Esophagus mucosa (tissue), 1 donor: ENCODE data around the gene HOXA3. TPM values are rescaled to one million over a fixed set of nuclear protein-coding genes. Genes with fewer than 3 reads are reported as not detected.
A peak's percentile ranks its signal among the peaks of the same experiment; 100 is the strongest.

Experiments
- ATAC-seq: fragments of 200-7000 bp; cut with Tn5 transposase; one replicate; pipeline ENCODE4 v1.9.1; 2020
- total RNA-seq: library from RNA; stranded (reverse); gene quantifications from one replicate; pipeline ENCODE4 v1.2.4, GENCODE V29; 2023
- donor health status: DM: yes; HTN: yes; CAD: no.

HOXA3 gene
- total RNA-seq, 1 donor from 2014 or later, result 5.4 TPM

GRCh38 chr7:27112955-27113949, 39.1 kb downstream of the HOXA3 start:
- ATAC-seq, result peak; percentile 70

- no peak for ATAC-seq
Observed at GRCh38 chr7:27112361-27112760, 40.0 kb downstream of the HOXA3 start.

DNA sequence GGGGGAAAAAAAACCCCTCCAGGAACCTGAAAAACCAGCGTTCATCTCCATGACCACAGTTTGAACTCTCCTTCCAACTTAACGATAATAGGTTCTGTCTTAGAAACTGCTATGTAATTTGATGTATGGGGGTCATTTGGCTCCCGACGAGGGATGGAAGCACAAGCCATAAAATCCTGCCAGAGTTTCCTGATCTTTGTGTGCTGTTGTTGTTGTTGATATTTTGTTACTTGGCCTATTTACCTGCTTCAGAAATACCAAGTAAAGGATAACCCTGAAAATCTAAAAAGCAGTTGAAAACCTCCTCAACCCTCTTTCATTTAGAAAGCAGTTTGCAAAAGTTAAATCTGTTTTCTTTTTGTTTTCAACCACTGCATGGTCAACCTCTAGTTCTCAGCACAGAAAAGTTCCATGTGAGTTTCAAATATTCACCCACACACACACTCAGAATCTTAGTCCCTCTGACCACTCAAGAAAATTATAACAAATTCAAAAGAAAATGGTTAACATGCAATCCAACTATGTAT, 40.6 kb downstream of the HOXA3 start:
- ATAC-seq, result no peak

DNA sequence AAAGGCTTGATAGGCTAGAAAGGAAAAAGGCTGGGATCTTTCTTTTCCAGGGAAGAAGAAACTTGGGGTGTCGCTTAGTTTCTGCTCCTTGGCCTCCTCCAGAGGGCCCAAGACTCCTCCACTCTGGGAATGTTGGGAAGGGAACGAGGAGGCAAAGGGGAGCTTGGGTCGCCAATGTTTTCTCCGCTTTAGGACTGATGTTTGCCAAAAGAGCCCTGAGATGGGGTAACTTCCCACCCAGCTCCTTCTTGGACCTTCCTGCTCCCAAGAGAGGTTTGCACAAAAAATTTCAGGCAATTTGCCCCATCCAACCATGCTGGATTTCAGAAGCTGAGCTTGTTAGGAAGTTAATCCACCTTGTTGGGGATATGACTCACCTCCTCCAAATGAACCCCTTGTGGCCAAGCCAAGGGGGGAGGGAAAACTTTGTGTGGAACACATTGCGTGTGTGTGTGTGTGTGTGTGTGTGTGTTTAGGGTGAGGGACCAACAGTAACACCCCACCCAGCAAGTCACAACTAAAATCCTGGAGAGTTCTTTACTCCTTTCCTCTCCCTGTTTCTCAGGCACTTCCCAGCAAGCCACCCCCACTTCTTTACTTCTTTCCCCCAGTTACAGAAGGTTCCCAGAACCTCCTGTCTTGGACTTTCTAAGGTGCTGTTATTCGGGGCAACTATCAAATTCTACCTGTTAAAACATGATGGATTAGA, 41.2 kb downstream of the HOXA3 start:
- peak; percentile 57 for ATAC-seq

GRCh38 chr7:27110186-27111031, 42.0 kb downstream of the HOXA3 start:
- ATAC-seq, result peak; percentile 50

DNA sequence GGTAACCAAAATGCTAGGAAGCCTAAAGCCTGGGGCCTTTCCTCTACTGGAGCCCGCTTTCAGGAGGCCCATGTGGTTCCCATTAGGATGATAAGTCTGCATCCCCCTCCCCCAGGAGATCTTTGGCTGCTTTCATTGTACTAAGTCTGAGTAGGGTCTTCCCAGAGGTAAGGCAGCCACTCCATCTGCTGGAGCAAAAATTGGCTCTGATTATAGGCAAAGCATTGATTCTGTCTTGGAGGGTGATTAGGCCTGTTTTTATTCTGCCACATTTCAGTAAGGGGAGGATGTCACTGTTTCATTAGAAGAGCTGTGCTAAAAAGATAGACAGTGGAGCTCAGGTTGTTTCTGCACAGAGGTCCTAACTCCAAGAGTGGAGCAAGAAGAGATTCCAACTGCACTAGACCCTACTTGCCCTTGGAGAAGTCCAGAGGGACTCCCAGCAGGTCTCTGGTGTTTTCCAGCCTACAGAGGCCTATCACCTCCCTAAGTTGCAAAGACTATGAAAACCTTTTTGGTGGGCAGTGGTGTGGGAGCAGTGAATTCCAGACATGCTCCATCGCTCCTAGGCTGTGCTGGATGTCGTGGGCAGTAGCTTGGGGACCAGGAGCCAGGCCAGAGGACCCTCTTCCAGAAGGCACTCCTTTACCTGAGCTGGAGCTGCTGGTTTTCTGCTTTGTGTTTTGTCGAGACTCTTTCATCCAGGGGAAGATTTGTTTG, 42.8 kb downstream of the HOXA3 start:
- ATAC-seq, result no peak

- peak; percentile 34 for ATAC-seq
Observed at GRCh38 chr7:27108390-27109127, 43.8 kb downstream of the HOXA3 start.

GRCh38 chr7:27107391-27108381, 44.7 kb downstream of the HOXA3 start:
- ATAC-seq, result peak; percentile 3

DNA sequence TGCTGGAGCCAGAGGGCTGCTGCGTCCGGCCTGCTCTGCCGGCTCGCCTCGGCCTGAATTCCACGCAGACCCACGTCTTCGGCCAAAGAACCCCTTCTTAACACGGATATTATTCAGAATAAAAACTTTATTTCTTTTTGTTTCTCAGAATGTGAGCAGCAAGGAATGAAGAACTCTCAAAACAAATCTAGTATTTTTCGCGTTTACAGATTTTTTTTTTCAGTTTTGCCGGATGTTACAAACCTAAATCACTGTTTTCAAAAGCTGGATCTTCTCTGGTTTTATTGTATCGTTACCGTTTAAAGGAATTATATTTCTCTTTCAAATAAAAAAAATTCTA, 45.5 kb downstream of the HOXA3 start:
- ATAC-seq, result no peak

- ATAC-seq, result no peak
Observed at GRCh38 chr7:27106181-27106900, 46.0 kb downstream of the HOXA3 start.

GRCh38 chr7:27105301-27106031, 46.9 kb downstream of the HOXA3 start:
- no peak for ATAC-seq

DNA sequence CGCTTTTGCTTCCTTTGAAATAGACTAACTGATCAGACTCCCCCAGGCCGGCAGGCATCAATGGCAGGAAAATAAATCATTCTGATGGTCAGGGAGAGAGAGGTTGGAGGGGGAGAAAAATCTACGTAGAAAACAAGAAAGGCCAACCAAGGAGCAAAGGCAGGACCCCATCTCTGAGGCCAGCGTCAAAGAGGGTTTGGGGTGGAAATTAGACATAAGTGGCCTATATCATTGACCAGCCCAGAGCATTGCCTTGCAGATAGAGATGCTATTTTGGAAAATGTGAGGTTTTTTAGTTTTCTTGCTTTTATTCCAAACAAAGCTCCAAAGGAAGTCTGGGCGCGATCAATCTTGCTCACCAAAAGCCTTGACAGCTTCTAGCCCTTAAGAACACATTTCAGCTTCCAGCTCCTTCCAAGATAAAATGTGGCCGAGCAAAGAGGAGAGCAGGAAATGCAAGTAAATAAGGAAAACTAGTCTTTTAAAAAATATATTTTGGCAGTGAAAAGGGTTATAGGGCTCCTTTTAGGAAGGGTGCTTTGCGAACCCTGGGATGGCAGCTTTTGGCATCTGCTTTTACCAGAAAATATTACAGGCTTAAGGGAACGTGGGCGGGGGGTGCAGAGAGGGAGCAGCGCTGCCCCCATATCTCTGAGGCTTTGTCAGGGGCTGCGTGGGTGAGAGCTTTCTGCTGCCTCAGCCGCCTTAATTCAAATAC, 47.9 kb downstream of the HOXA3 start:
- ATAC-seq, result no peak

DNA sequence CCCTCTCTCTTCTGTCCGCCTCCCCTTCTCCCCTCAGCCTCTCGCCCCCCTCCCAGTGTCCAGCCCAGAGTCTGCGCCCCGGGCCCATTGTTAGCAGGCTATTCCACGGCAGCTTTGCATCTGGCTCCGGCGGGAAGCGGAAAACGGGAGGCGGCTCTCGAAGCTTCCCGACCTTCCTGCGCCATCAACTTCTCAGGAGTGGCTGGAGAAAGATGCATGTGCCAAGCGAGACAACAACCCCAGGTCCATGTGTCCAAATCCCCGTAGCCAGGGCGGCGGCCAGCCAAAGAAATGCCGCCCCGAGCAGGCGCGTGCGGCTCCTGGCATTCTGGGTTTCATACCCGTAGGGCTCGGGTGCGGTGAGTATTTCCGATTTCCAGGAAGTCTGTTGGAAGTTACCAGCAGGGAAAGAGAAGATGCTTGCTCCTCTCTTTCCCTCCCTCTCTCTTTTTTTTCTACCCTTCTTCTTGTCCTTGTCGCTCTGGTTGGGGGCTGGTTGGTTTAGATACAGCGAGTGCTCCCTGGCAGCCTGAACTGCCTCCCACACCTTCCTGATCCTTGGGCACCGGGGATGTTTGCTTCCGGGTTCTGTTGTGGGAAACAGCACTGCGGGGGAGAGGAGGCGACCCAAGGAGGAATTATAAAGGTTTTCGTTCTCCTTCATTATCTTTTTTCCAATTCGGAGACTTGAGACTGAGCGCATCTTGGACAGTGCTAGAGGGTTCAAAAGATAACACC, 48.7 kb downstream of the HOXA3 start:
- ATAC-seq, result no peak

DNA sequence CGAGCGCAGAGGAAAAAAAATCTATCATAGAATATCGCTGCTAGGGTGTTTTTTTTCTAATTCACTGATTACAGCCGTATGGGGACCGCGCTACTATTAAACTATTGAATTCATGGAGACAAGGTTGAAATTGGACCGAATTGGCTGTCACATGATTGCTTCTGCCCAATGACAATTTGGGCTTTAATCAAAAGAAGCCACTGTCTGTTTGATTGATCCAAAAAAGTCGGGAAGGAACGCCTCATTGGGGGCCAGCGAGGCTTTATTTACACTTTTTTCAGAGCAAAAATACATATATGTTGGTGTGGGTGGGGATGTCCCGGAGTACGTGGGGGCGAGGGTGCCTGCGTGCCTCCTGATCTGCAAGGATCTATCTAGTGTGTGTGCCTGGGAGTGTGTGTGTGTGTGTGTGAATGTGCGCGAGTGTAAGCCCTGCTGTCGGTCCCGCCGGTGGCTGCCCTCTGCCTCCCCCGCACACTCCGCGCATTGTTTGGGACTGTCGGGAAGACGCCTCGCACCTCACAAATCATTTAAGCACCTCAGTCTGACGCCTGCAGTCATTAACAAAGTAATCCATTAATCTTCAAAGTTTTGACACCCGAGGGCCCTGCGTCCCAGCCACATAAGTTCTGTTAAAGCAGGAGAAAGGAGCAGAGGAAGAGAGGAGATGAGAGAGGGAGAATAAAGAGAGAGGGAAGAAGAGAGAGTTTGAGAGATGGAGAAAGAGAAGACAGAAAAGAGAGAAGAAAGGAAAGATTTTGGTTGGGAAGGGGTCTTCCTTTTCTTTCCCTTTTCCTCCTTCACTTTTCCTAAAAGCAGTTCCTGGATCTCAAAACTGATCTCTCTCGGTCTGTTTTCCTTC, 49.6 kb downstream of the HOXA3 start, which contains the start of gene HOXA2:
Gene HOXA2, minus strand, starts transcription at position 103 of the 862 bp plus-strand sequence. CDS start 183 bp downstream, outside the sequence.
- peak; percentile 41 for ATAC-seq

DNA sequence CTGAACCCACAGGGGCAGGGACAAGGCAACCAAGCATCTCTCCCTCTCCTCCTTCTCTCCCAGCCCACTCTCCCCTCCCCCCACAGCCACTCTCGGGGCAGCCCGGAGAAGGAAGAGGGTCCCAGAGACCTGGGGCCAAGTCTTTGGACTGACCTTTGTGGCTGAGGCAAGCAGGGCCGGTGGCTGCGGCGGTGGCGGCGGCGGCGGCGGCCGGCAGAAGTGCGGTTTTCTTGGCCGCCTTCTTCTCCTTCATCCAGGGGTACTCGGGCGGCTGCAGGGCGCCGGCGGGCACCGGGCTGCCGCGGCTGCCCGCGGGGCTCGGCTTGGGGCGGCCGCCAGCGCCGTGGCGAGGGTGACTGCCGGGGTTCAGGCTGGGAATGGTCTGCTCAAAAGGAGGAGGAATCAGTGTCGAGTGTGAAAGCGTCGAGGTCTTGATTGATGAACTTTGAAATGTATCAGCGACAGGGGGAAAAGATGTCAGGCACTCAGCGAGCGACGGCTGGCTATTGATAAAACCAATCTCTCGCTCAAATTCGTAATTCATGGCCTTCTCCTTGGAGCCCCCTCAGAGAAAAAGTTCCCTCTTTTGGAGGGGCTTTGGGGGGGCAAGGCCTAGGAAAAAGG, 50.3 kb downstream of the HOXA3 start:
- no peak for ATAC-seq
